CD4-positive, alpha-beta memory T cell (primary cell): ENCODE data around the gene PALLD. TPM values are rescaled to one million over a fixed set of nuclear protein-coding genes. Genes with fewer than 3 reads are reported as not detected.

Experiments
- polyA plus RNA-seq, 2 donors: library from polyadenylated mRNA; unstranded; fragments of 300-500 nt; fragmentation: Illumina TruSeq; gene quantifications; one replicate each; pipeline ENCODE4 v1.2.3, GENCODE V29; 2021
- total RNA-seq, 2 experiments: library from RNA; stranded (reverse); gene quantifications; one replicate each; pipeline ENCODE4 v1.2.3, GENCODE V29; 2021

PALLD gene
- total and polyA plus RNA-seq, 4 experiments from 2014 or later, result 0.55 to 1.4 (median 1.0) TPM; not detected in 1

Other genes with a start within 250 kb of the PALLD start
- 10 to 100 TPM; 33.1 to 33.9 TPM for gene DDX60, start 178.3 kb upstream of the PALLD start, total RNA-seq
- 10 to 100 TPM; 25.7 to 30.8 TPM for gene DDX60, start 178.3 kb upstream of the PALLD start, polyA plus RNA-seq
- gene DDX60L, start 16.6 kb upstream of the PALLD start, total RNA-seq, result 10 to 100 TPM; 46.7 to 54.9 TPM
- gene DDX60L, start 16.6 kb upstream of the PALLD start, polyA plus RNA-seq, result 10 to 100 TPM; 23.4 to 31.2 TPM